Activated effector memory CD4-positive, alpha-beta T cell treated with Interleukin-2 at 50 U/mL for 16 hours (primary cell): ENCODE measurements around the gene ZKSCAN4.

Experiments
- DNase-seq: peaks from one replicate; pipeline ENCODE4 v3.0.0-alpha.2; 2020

The ZKSCAN4 gene

GRCh38 chr6:28252009-28252975, at the start of gene ZKSCAN4:
Gene ZKSCAN4 (minus strand): TSS chr6:28252269. CDS start chr6:28251980, 289 bp downstream.
- DNase-seq, result peak; percentile 70

DNA sequence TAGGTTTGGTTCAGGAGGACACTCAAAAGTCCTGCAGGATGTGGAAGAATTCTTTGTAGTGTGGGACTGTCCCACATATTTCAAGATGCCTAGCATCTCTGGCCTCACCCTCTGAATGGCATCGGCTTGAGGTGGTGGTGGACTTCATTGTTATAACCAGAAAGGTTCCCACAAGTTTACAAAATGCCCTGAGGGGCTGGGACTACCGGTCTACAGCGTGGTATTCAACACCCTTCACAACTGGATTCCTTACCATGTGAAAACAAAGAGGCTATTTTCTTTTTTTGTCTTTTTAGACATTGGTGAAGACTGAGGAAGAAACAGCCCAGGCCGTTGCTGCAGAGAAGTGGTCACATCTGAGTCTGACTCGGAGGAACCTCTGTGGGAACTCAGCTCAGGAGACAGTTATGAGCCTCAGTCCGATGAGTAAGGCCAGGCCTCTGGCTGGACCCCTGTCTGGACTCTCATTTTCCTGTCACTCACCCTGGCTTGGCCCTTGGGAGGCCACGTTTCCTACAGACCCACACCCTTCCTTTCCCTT, 44.5 kb upstream of the ZKSCAN4 start:
- DNase-seq, result no peak

GRCh38 chr6:28295326-28295725, 43.3 kb upstream of the ZKSCAN4 start:
- DNase-seq, result no peak

GRCh38 chr6:28291573-28291972, 39.5 kb upstream of the ZKSCAN4 start:
- no peak for DNase-seq

DNA sequence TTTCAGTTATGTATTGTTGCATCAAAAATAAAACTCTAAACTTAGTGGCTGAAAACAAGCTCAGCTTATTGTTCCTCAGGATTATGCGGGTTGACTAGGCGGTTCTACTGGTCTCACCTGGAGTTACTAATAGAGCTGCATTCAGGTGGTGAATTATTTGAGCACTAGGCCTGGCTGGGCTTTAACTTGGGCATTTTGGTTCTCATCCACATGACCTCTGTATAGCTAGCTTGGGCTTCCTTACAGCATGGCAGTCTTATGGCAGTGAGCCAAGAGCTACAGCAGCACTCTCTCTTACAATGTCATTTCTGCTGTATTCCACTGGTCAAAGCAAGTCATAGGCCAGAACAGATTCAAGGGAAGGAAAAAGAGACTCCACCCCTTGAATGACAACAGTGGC, 30.9 kb upstream of the ZKSCAN4 start:
- DNase-seq, result no peak

DNA sequence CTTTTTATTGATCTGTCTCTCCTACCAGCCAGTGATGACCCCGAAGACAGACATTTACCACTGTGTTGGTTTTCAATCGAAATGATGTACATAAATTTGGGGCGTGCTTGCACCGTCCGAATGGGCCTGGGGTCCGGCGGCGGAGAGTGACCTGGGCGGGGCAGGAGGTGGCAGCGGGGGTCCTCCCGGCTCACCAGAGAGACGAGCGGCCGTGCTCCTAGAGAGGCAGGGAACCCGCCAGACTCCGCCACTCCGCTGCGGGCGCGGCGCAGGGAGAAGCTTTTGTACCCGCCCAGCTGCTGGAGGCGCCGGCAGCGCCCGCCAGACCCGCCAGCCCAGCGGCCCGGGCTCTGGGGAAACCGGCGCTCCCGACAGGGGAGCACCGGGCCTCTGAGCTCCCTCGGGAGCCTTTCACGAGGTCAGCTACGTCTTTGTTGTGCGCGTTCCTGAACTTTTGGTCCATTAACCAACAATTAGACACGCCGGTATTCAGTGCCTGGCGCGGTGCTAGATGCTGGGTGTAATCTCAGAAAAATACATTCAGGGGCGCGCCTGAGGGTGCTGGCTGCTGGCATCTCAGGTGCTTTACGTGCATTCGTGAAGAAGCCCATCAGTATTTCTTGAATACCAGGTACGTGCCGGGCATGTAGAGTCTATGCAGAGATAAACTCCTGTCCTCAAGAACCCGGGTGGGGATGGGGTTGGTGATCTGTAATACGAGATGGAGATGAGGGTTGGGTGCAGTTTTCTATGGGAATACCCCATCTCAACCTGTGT, 29.4 kb upstream of the ZKSCAN4 start, which contains the start of gene PGBD1:
Gene PGBD1, plus strand, starts transcription at position 285 of the 777 bp plus-strand sequence. CDS start 2,242 bp downstream, outside the sequence.
- peak; percentile 16 for DNase-seq

GRCh38 chr6:28280595-28281287, 28.7 kb upstream of the ZKSCAN4 start:
- DNase-seq, result no peak

DNA sequence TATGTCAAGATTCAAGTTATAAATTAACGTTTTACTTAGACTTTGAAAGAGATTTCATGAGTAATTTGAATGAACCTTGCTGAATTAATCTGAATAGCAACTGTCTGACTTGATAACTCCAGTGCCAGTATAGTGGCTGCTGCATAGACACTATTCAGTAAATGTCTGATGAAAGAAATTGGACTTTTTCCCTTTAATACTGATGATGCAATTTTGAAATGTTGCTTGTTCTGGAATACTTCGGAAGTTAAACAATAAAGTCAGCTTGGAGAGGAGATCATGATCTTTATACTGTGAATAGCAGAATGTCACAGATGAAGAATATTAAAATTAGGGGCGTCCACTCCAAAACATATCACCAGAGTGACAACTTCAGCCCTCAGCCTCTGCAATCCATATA, 25.7 kb upstream of the ZKSCAN4 start:
- DNase-seq, result no peak

GRCh38 chr6:28274888-28275287, 22.8 kb upstream of the ZKSCAN4 start:
- no peak for DNase-seq

DNA sequence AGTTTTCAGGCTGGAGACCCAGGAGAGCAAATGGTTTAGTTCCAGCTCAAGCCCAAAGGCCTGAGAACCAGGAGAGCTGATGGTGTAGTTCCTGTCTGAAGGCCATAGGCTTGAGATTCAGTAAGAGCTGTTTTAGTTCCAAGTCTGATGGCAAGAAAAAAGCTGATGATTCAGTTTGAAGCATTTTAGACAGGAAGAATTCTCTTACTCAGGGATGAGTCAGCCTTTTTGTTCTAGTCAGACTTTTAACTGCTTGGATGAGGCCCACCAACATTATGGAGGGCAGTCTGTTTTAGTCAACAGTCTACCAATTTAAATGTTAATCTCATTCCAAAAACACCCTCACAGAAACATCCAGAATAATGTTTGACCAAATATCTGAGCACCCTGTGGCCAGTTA, 17.4 kb upstream of the ZKSCAN4 start:
- DNase-seq, result no peak

DNA sequence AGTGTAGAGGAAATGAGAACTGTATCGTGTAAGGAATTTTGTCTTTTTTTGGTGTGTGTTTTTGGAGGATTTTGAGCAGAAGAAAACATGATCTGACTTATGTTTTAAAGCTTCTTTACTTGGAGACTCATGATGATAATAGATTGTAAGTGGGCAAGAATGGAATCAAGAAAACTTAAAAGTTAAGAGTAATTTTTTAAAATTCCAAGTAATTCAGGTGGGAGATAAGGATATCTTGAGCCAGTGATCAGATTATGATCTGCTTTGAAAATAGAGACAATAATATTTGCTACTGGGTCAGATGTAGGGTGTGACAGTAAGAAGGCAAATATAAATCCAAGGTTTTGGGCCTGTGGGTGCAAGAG, 15.6 kb upstream of the ZKSCAN4 start:
- DNase-seq, result no peak

DNA sequence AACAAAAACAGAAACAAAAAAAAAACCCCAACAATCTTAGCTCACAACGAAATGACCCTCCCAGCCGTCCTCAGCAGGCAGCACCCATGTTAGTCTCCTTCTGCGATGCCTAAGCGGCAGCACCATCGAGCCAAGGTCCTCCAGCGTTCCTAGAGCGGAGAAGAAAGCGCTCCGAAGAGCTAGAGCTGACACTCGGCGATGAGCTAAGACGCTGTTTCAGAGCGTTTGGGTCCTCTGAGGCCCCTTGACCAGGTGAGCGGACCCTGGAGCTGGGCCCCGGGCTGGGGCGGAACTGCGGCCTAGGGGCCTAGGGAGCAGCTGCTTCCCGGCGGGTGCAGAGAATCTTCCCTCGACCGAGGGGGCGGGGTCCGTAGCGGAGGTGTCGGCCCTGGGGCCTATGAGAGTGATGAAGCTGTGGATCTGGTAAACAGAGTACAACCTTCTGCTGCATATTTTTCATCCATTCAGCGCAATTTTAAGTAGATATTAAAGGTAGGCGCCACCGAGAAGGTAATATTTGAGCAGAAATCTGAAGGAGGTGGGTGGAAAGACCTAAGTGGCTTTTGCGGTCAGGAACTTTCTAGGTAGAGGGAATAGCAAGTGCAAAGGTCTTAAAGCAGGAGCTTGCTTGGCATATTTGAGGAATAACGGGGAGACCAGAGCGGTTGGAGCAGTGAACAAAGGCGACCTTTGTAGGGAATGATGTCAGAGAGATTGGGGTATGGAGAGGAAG, 15.1 kb upstream of the ZKSCAN4 start, which contains the start of gene ZSCAN26:
Gene ZSCAN26, plus strand, starts transcription at position 182 of the 733 bp plus-strand sequence. CDS start 4,777 bp downstream, outside the sequence.
- peak; percentile 85 for DNase-seq

GRCh38 chr6:28266563-28266961, 14.5 kb upstream of the ZKSCAN4 start:
- DNase-seq, result no peak

- DNase-seq, result no peak
These were observed 12.8 kb upstream of the ZKSCAN4 start for GRCh38 chr6:28264834-28265401.

- no peak for DNase-seq
These were observed 11.9 kb upstream of the ZKSCAN4 start for GRCh38 chr6:28263922-28264321.

- DNase-seq, result peak; percentile 22
These were observed 7.1 kb upstream of the ZKSCAN4 start, which contains the start of gene NKAPL for GRCh38 chr6:28258877-28259777. Gene NKAPL (plus strand): TSS chr6:28259297. CDS start chr6:28259372, 75 bp downstream.

- DNase-seq, result no peak
These were observed 5.0 kb upstream of the ZKSCAN4 start for GRCh38 chr6:28257042-28257441.

DNA sequence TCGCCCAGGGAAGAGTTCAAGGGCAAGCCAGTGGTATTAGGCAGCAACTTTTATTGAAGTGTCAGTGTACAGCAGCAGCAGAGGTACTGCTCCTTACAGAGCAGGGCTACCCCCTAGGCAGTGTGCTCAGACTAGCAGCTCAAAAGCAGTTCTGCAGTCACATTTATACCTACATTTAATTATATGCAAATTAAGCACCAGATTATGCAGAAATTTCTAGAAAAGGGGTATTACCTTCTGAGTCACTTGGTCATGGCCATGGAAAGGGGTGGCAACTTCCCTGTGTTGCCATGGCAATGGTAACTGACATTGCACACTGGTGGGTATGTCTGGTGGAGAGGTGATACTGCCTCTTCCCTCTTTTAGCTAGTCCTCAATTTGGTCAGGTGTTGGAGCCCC, 2.1 kb upstream of the ZKSCAN4 start:
- no peak for DNase-seq

DNA sequence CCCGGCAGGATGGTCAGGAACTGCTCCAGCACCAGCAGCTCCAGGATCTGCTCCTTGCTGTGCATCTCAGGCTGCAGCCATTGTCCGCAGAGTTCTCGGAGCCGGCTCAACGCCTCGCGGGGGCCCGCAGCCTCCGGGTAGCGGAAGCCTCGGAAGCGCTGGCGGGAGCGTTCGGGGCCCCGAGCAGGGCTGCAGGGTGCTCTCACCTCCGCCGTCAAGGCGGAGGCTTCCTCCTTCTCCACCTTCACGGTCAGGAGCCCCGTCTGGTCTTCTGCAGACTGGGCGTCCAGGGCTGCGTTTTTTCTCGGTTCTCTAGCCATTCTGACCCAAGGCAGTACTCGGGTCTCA, 434 bp downstream of the ZKSCAN4 start:
- DNase-seq, result no peak

DNA sequence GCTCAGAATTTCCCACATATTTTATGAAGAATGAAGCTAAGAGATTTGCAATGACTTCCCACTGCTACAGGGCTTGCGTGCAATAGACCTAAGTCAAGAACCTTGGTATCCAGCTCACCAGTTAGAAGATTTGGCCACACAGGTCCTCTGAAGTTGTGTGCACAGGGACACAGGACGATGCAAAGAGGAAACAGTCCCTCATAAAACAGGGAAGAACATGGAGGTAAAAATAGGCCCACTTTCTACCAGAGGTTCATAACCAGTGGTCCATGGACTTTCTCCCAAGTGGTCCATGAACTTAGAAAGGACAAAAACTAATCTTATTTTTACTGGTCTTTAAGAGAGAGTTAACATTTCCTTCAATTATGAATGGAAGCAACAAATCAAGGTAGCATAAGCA, 1.3 kb downstream of the ZKSCAN4 start:
- no peak for DNase-seq
